ENCODE results near the gene SULT1A1. TPM values are rescaled to one million over a fixed set of nuclear protein-coding genes. Genes with fewer than 3 reads are reported as not detected.
"Not testable (repeated sequence)": the region's sequence is repeated elsewhere in the genome, so short reads cannot be mapped to it uniquely, and the experiment has no call there.

Gene SULT1A1
- total RNA-seq, 1 donor from 2014 or later = 6.3 TPM

GRCh38 chr16:28573738-28574718 lies 35.8 kb downstream of the SULT1A1 start:
- DNase-seq (ENCODE audit: low read depth) (no peak), FAIRE-seq (no peak)
- H3K27me3 ChIP-seq (ENCODE audit: control insufficient read depth, insufficient read depth, low read length) = no peaks in the 10 kb centered on the region

GRCh38 chr16:28572696-28573510 lies 36.9 kb downstream of the SULT1A1 start:
- H3K36me3 ChIP-seq (ENCODE audit: control insufficient read depth, insufficient read depth, low read length) = no peaks in the 10 kb centered on the region
- H3K27me3 ChIP-seq (ENCODE audit: control insufficient read depth, insufficient read depth, low read length) = no peaks in the 10 kb centered on the region
- FAIRE-seq = no peak
- no peak for DNase-seq (ENCODE audit: low read depth)
- no peak overlapping the region for H3K4me3 ChIP-seq (ENCODE audit: low read depth, low read length)
- TF ChIP-seq CTCF (IDR thresholded peaks at IDR 0.05; ENCODE audit: insufficient read depth, low read length, severe bottlenecking) = no peak

More at GRCh38 chr16:28573738-28574718, 35.8 kb downstream of the SULT1A1 start:
- no peak for TF ChIP-seq CTCF (IDR thresholded peaks at IDR 0.05; ENCODE audit: insufficient read depth, low read length, severe bottlenecking)
- H3K36me3 ChIP-seq (ENCODE audit: control insufficient read depth, insufficient read depth, low read length) = no peaks in the 10 kb centered on the region
- H3K4me3 ChIP-seq (ENCODE audit: low read depth, low read length) = no peak overlapping the region

GRCh38 chr16:28569968-28570752 lies 39.7 kb downstream of the SULT1A1 start:
- TF ChIP-seq CTCF (IDR thresholded peaks at IDR 0.05; ENCODE audit: insufficient read depth, low read length, severe bottlenecking) = no peak

GRCh38 chr16:28569021-28569420 lies 40.8 kb downstream of the SULT1A1 start:
- H3K27me3 ChIP-seq (ENCODE audit: control insufficient read depth, insufficient read depth, low read length) = no peaks in the 10 kb centered on the region
- FAIRE-seq (no peak), DNase-seq (ENCODE audit: low read depth) (peak; percentile 13)
- no peak for TF ChIP-seq CTCF (IDR thresholded peaks at IDR 0.05; ENCODE audit: insufficient read depth, low read length, severe bottlenecking)
- no peak overlapping the region for H3K4me3 ChIP-seq (ENCODE audit: low read depth, low read length)
- no peaks in the 10 kb centered on the region for H3K36me3 ChIP-seq (ENCODE audit: control insufficient read depth, insufficient read depth, low read length)

More at GRCh38 chr16:28569968-28570752, 39.7 kb downstream of the SULT1A1 start:
- DNase-seq (ENCODE audit: low read depth) (no peak), FAIRE-seq (no peak)
- H3K36me3 ChIP-seq (ENCODE audit: control insufficient read depth, insufficient read depth, low read length) = no peaks in the 10 kb centered on the region
- no peak overlapping the region for H3K4me3 ChIP-seq (ENCODE audit: low read depth, low read length)
- H3K27me3 ChIP-seq (ENCODE audit: control insufficient read depth, insufficient read depth, low read length) = no peaks in the 10 kb centered on the region

- DNase-seq (ENCODE audit: low read depth) = no peak
- no peak for FAIRE-seq
Measured at GRCh38 chr16:28567292-28567691, 42.6 kb downstream of the SULT1A1 start.

GRCh38 chr16:28566233-28566925 lies 43.5 kb downstream of the SULT1A1 start:
- not testable (repeated sequence) for FAIRE-seq; H3K36me3 ChIP-seq (ENCODE audit: control insufficient read depth, insufficient read depth, low read length); H3K27me3 ChIP-seq (ENCODE audit: control insufficient read depth, insufficient read depth, low read length)

More at GRCh38 chr16:28567292-28567691, 42.6 kb downstream of the SULT1A1 start:
- TF ChIP-seq CTCF (IDR thresholded peaks at IDR 0.05; ENCODE audit: insufficient read depth, low read length, severe bottlenecking) = no peak
- H3K27me3 ChIP-seq (ENCODE audit: control insufficient read depth, insufficient read depth, low read length) = no peaks in the 10 kb centered on the region
- H3K36me3 ChIP-seq (ENCODE audit: control insufficient read depth, insufficient read depth, low read length) = no peaks in the 10 kb centered on the region
- no peak overlapping the region for H3K4me3 ChIP-seq (ENCODE audit: low read depth, low read length)

More at GRCh38 chr16:28566233-28566925, 43.5 kb downstream of the SULT1A1 start:
- not testable (repeated sequence) for H3K4me3 ChIP-seq (ENCODE audit: low read depth, low read length); DNase-seq (ENCODE audit: low read depth)
